ENCODE measurements around the gene ESAM. TPM values are rescaled to one million over a fixed set of nuclear protein-coding genes. Genes with fewer than 3 reads are reported as not detected.

Gene ESAM
- total and polyA plus RNA-seq, 10 of the 15 experiments (the other 5 are each of a cell fraction or from before 2014, with no cell fraction given): 2.7 to 43.6 (median 19.5) TPM

DNA sequence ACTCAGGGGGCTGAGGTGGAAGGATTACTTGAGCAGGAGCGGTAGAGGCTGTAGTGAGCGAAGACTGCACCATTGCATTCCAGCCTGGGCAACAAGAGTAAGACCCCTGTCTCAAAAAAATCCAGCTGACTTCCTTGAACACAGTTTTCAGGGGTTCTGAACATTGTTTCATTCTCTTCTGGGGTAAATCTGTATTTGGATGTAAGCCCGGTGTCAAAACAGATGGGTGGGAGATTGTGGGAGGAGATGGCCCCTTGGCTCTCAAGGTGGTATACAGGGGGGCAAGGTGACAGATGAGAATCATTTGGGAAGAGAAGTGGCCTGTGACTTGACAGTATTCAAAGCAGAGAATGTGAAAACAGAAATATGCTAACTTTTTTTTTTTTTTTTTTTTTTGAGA, 4.8 kb downstream of the ESAM start:
- BruUV-seq (replicated peaks): no TSS peak

More for the DNA sequence above, 4.8 kb downstream of the ESAM start:
- ATAC-seq (no peak), DNase-seq (ENCODE audit: low read depth, low spot score) (no peak), FAIRE-seq (no peak)
- no peak overlapping the region for H3K27ac ChIP-seq (ENCODE audit: control insufficient read depth, insufficient read depth)
- intact Hi-C loops (cut with micrococcal nuclease; ENCODE audit: unreplicated experiment): no loop called here
- H4K20me1 ChIP-seq (ENCODE audit: control insufficient read depth, insufficient read depth): no peaks in the 10 kb centered on the region
- ChIA-PET SMC1A (ENCODE audit: uncharacterized antibody, unreplicated experiment) (interaction anchor here (0.8 to 8.8 kb wide), 4 partner anchors 11 to 86 kb away, joined by 4 to 93 read pairs (median 52); partner anchors contain the start of genes SIAE and SPA17), RAD21 (ENCODE audit: unreplicated experiment) (no interaction called here), CTCF (interaction anchor here (0.6 to 16.3 kb wide), 3 partner anchors 13 to 56 kb away, joined by 5 to 272 read pairs (median 202); partner anchors contain the start of genes MSANTD2 and NRGN), POLR2A (interaction anchor here (0.7 kb wide), 1 partner anchor 16 kb away, joined by 4 read pairs; no protein-coding TSS in a partner anchor)
- in situ Hi-C loops (cut with MboI): no loop called here
- H3K4me3 ChIP-seq: no peak overlapping the region
- TF ChIP-seq POLR2AphosphoS5 (IDR thresholded peaks at IDR 0.05; ENCODE audit: low read length) (no peak), ZNF274 (IDR thresholded peaks at IDR 0.05; ENCODE audit: insufficient read depth, insufficient read length) (no peak), RELA (IDR thresholded peaks at IDR 0.05; ENCODE audit: borderline replicate concordance, partially characterized antibody) (no peak), SREBF2 (IDR thresholded peaks at IDR 0.05; ENCODE audit: low read length) (no peak), FOS (IDR thresholded peaks at IDR 0.05; ENCODE audit: borderline replicate concordance, extremely low read depth, insufficient read length) (no peak), ESRRA (IDR thresholded peaks at IDR 0.05; ENCODE audit: low read length) (no peak), RCOR1 (conservative IDR thresholded peaks at IDR 0.05; ENCODE audit: low read depth, low read length) (no peak), MEF2B (IDR thresholded peaks at IDR 0.05; ENCODE audit: partially characterized antibody, poor library complexity, severe bottlenecking) (no peak), MYC (IDR thresholded peaks at IDR 0.05; ENCODE audit: insufficient read depth, insufficient read length, insufficient replicate concordance, low read length, severe bottlenecking) (no peak), GATAD2B (conservative IDR thresholded peaks at IDR 0.05; ENCODE audit: low read depth) (no peak), CBX3 (IDR thresholded peaks at IDR 0.05; ENCODE audit: borderline replicate concordance, low read depth) (no peak), ZZZ3 (IDR thresholded peaks at IDR 0.05; ENCODE audit: control insufficient read depth, insufficient read length, low read depth) (no peak), CHD2 (IDR thresholded peaks at IDR 0.05; ENCODE audit: borderline replicate concordance, low read depth, low read length) (no peak), NR2C1 (IDR thresholded peaks at IDR 0.05) (no peak), SMAD5 (IDR thresholded peaks at IDR 0.05; ENCODE audit: low read depth) (no peak), ZNF622 (IDR thresholded peaks at IDR 0.05) (no peak), BHLHE40 (IDR thresholded peaks at IDR 0.05; ENCODE audit: borderline replicate concordance in 1 of 2, low read depth in 2 of 2, low read length in 1 of 2) (no peak)
- TF ChIP-seq, protein P1, sequence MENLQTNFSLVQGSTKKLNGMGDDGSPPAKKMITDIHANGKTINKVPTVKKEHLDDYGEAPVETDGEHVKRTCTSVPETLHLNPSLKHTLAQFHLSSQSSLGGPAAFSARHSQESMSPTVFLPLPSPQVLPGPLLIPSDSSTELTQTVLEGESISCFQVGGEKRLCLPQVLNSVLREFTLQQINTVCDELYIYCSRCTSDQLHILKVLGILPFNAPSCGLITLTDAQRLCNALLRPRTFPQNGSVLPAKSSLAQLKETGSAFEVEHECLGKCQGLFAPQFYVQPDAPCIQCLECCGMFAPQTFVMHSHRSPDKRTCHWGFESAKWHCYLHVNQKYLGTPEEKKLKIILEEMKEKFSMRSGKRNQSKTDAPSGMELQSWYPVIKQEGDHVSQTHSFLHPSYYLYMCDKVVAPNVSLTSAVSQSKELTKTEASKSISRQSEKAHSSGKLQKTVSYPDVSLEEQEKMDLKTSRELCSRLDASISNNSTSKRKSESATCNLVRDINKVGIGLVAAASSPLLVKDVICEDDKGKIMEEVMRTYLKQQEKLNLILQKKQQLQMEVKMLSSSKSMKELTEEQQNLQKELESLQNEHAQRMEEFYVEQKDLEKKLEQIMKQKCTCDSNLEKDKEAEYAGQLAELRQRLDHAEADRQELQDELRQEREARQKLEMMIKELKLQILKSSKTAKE (IDR thresholded peaks at IDR 0.05; ENCODE audit: low read depth, poor library complexity, severe bottlenecking): no peak
- no peak overlapping the region for H3K9ac ChIP-seq (ENCODE audit: control insufficient read depth, insufficient read depth, low read length)
- H3K36me3 ChIP-seq (ENCODE audit: control insufficient read depth in 2 of 2, insufficient read depth in 2 of 2, low read length in 1 of 2): no peaks in the 10 kb centered on the region; a peak in 1 of 4 replicates
- H2AFZ ChIP-seq (ENCODE audit: control insufficient read depth, low read depth, low read length): no peak overlapping the region
- no peak overlapping the region for H3K4me2 ChIP-seq (ENCODE audit: control insufficient read depth, insufficient read depth)
- peaks cover 46% of the 10 kb centered on the region for H3K79me2 ChIP-seq (ENCODE audit: control insufficient read depth, insufficient read depth, low read length)
- WGBS (ENCODE audit: insufficient coverage, insufficient replicate concordance, low lambda C conversion rate, missing lambda C conversion rate): 91% methylated on average over 3 of the region's 3 CpGs
- H3K9me3 ChIP-seq (replicated peaks; ENCODE audit: control insufficient read depth, insufficient read depth, low read length): no peaks in the 10 kb centered on the region
- no peaks in the 10 kb centered on the region for H3K27me3 ChIP-seq (replicated peaks in 1 of 2; ENCODE audit: control insufficient read depth in 2 of 2, insufficient read depth in 2 of 2, low read length in 1 of 2)
- peaks cover 18% of the 10 kb centered on the region for H3K4me1 ChIP-seq (ENCODE audit: control insufficient read depth, insufficient read depth, low read length)

All from GM12878 (cell line).